K562 (cell line): ENCODE data around the gene GEMIN4. TPM values are rescaled to one million over a fixed set of nuclear protein-coding genes. Genes with fewer than 3 reads are reported as not detected.
"Not testable (repeated sequence)": the region's sequence is repeated elsewhere in the genome, so short reads cannot be mapped to it uniquely, and the experiment has no call there.

Source experiments
- ATAC-seq: fragments of 200-7000 bp; cut with Tn5 transposase; 3 replicates; pipeline ENCODE4 v1.9.1; 2020; ENCODE audit warnings: moderate library complexity
- BruUV-seq: library from RNA; stranded (reverse); fragments of 400-500 nt; replicated peaks from 2 replicates; lab custom pipeline; 2021; lab: Mats Ljungman, UMichigan
- CTCF ChIA-PET: fragments of 300-600 bp; formaldehyde crosslinking; extraction: SDS; loops from one replicate; lab custom pipeline; 2021; ENCODE audit warnings: low intra/inter-chr PET ratio; lab: Yijun Ruan, JAX
- POLR2A ChIA-PET: fragments of 300-600, 350-650 bp; sonication (Branson Sonifier 250); formaldehyde crosslinking; extraction: SDS; loops from one replicate; lab custom pipeline; 2021; ENCODE audit warnings: antibody characterized with exemption, inconsistent platforms; lab: Yijun Ruan, JAX
- DNase-seq, 4 experiments: peaks; one replicate each; pipeline versions ENCODE4 v3.0.0 to v3.0.0-alpha.2; 2011 to 2018; ENCODE audit warnings: low spot score in 3 of 4, mixed read lengths in 3 of 4; ENCODE audit errors: extremely low read depth in 1 of 4
- FAIRE-seq: peaks from 2 replicates; lab custom pipeline; 2011; peaks lifted over from hg19 to GRCh38; lab: Jason Lieb, UNC
- H2AFZ ChIP-seq: 2 replicates; pipeline ENCODE4 v1.6.0; 2011; ENCODE audit warnings: low read depth, low read length, control low read depth, inconsistent platforms
- H3K27ac ChIP-seq: fragments of 200-600 bp; 3 replicates; pipeline ENCODE4 v1.8.0; 2011; ENCODE audit warnings: low read depth, mild to moderate bottlenecking, control low read depth, inconsistent platforms, low read length, moderate library complexity, mixed read lengths; ENCODE audit errors: extremely low read depth
- H3K27me3 ChIP-seq, 2 experiments: fragments of 300-600 bp in 1 of 2; 2 replicates in 1 of 2; 3 replicates in 1 of 2; pipeline versions ENCODE4 v1.6.0 to v1.8.0; 2011; ENCODE audit warnings: inconsistent platforms in 2 of 2, low read length in 2 of 2, mild to moderate bottlenecking in 1 of 2, mixed read lengths in 1 of 2, moderate library complexity in 1 of 2; ENCODE audit not compliant: control insufficient read depth in 2 of 2, insufficient read depth in 2 of 2
- H3K36me3 ChIP-seq: fragments of 300-600 bp; 3 replicates; pipeline ENCODE4 v1.8.0; 2011; ENCODE audit warnings: mild to moderate bottlenecking, low read length, inconsistent platforms; ENCODE audit not compliant: control insufficient read depth, insufficient read depth
- H3K4me1 ChIP-seq, 2 experiments: fragments of 200-600 bp in 1 of 2; replicated peaks in 1 of 2; 2 replicates in 1 of 2; 3 replicates in 1 of 2; pipeline versions ENCODE4 v1.5.1 to v1.8.0; 2011; ENCODE audit warnings: inconsistent platforms in 2 of 2, low read length in 2 of 2, mild to moderate bottlenecking in 1 of 2, mixed read lengths in 1 of 2, moderate library complexity in 1 of 2; ENCODE audit not compliant: control insufficient read depth in 2 of 2, insufficient read depth in 2 of 2
- H3K4me2 ChIP-seq: 2 replicates; pipeline ENCODE4 v1.6.1; 2011; ENCODE audit warnings: low read length, control low read depth, inconsistent platforms, mixed read lengths; ENCODE audit not compliant: insufficient read depth
- H3K4me3 ChIP-seq: fragments of 200-600 bp; sonication (generic), shearing (Covaris generic); 2 replicates; pipeline ENCODE4 v1.5.1; 2016; ENCODE audit warnings: control low read depth, inconsistent platforms
- H3K79me2 ChIP-seq: fragments of 200-600 bp; 3 replicates; pipeline ENCODE4 v1.8.0; 2011; ENCODE audit warnings: low read length, inconsistent platforms; ENCODE audit not compliant: control insufficient read depth, insufficient read depth
- H3K9ac ChIP-seq, 2 experiments: 2 replicates each; pipeline versions ENCODE4 v1.6.0 to v1.6.1; 2011; ENCODE audit warnings: low read depth in 2 of 2, low read length in 2 of 2, control low read depth in 1 of 2, inconsistent platforms in 1 of 2, mild to moderate bottlenecking in 1 of 2, mixed read lengths in 1 of 2; ENCODE audit not compliant: insufficient read depth in 1 of 2
- H3K9me1 ChIP-seq: one replicate; pipeline ENCODE4 v1.6.0; 2011; ENCODE audit warnings: inconsistent platforms, mild to moderate bottlenecking, low read length, moderate library complexity; ENCODE audit not compliant: control insufficient read depth, insufficient read depth
- H3K9me3 ChIP-seq: replicated peaks from 2 replicates; pipeline ENCODE4 v1.5.1; 2011; ENCODE audit warnings: low read depth, low read length, inconsistent platforms; ENCODE audit not compliant: control insufficient read depth, insufficient read depth
- H4K20me1 ChIP-seq: replicated peaks from 2 replicates; pipeline ENCODE4 v1.6.1; 2011; ENCODE audit warnings: low read length, inconsistent platforms, mixed read lengths; ENCODE audit not compliant: control insufficient read depth, insufficient read depth
- BRF1 ChIP-seq: IDR thresholded peaks from 3 replicates; pipeline ENCODE4 v1.6.1; 2011; ENCODE audit warnings: borderline replicate concordance, mild to moderate bottlenecking; ENCODE audit not compliant: insufficient read length; ENCODE audit errors: extremely low read depth
- DDX20 ChIP-seq: fragments of 450-650 bp; IDR thresholded peaks from 2 replicates; pipeline ENCODE4 v1.6.1; 2016; ENCODE audit warnings: missing genetic modification characterization, low read depth, mild to moderate bottlenecking, missing compliant biosample characterization, moderate library complexity
- IRF9 ChIP-seq: fragments of 450-650 bp; IDR thresholded peaks from 2 replicates; pipeline ENCODE4 v1.6.1; 2016; ENCODE audit warnings: missing biosample characterization, missing genetic modification characterization
- MAZ ChIP-seq, 2 experiments: fragments of 450-650 bp in 1 of 2; sonication (generic) in 1 of 2; formaldehyde crosslinking; IDR thresholded peaks in 1 of 2; conservative IDR thresholded peaks in 1 of 2; 2 replicates each; pipeline versions ENCODE4 v1.4.0 to v1.5.0; 2020; ENCODE audit warnings: mild to moderate bottlenecking in 1 of 2, missing genetic modification reagents in 1 of 2
- ZNF699 ChIP-seq: fragments of 250-450 bp; sonication (Bioruptor Pico); IDR thresholded peaks from 2 replicates; pipeline ENCODE4 v1.8.0; 2021; ENCODE audit warnings: mild to moderate bottlenecking, moderate library complexity; ENCODE audit not compliant: insufficient replicate concordance
- WGBS: fragments of 100-300 bp; shearing (Covaris generic); methylation state at CpG from one replicate; pipeline ENCODE4 v1.1.6; 2016; ENCODE audit warnings: low coverage, mixed read lengths; ENCODE audit not compliant: insufficient coverage; ENCODE audit errors: missing lambda C conversion rate; 5-methylcytosine and 5-hydroxymethylcytosine counted together
- in situ Hi-C: fragments of 300-500 bp; cut with MboI; formaldehyde crosslinking; loops from 4 replicates; pipeline ENCODE4 v1.15.0; 2018; ENCODE audit warnings: inconsistent platforms, mixed read lengths
- intact Hi-C: fragments of 100-400 bp; cut with micrococcal nuclease; formaldehyde crosslinking; loops from 2 replicates; pipeline ENCODE4 v1.14.2; 2022
- polyA plus RNA-seq, 8 experiments: library from polyadenylated mRNA; depleted of rRNA in 4 of 8; stranded (reverse) in 5 of 8; unstranded in 3 of 8; fragments of >200 nt; fragmentation: Nextera tagmentation in 2 of 8; fragmentation: Illumina TruSeq in 1 of 8; extraction: Ambion mirVana in 2 of 8; extraction: Trizol in 1 of 8; gene quantifications; 2 replicates each; pipeline versions ENCODE4 v1.2.1 to v1.2.3, GENCODE V29; 2011 to 2014; ENCODE audit warnings: inconsistent platforms in 1 of 8, missing spikeins in 1 of 8
- total RNA-seq, 7 experiments: library from RNA; depleted of rRNA in 6 of 7; stranded (reverse); fragments of >200 nt in 6 of 7; fragmentation: Illumina TruSeq in 2 of 7; extraction: Trizol in 2 of 7; gene quantifications; 2 replicates each; pipeline versions ENCODE4 v1.2.1 to v1.2.3, GENCODE V29; 2011 to 2021; ENCODE audit warnings: low replicate concordance in 1 of 7

Gene GEMIN4
- total and polyA plus RNA-seq, 9 of the 15 experiments (the other 6 are each of a cell fraction or from before 2014, with no cell fraction given) = 1.8 to 42.5 (median 10.8) TPM

GRCh38 chr17:787641-788221, 35.7 kb upstream of the GEMIN4 start:
- no peak for DNase-seq
- ChIA-PET POLR2A (no interaction called here), CTCF (no interaction called here)
- ATAC-seq = no peak
- Histone ChIP-seq H3K9me1 (no peaks in the 10 kb centered on the region), H3K27me3 (no peaks in the 10 kb centered on the region), H3K79me2 (peaks cover 24% of the 10 kb centered on the region), H3K36me3 (peaks cover 75% of the 10 kb centered on the region; the same call in 2 of the 3 replicates), H3K27ac (no peak overlapping the region), H4K20me1 (no peaks in the 10 kb centered on the region), H3K4me3 (no peak overlapping the region), H3K9ac (no peak overlapping the region), H3K4me1 (peaks cover 7 to 9% of the 10 kb centered on the region in 2 experiments; a peak in 3 of 5 replicates), H2AFZ (no peak overlapping the region), H3K9me3 (no peaks in the 10 kb centered on the region), H3K4me2 (no peak overlapping the region)
- whole genome bisulfite sequencing = 98% methylated on average over 9 of the region's 12 CpGs
- no peak for TF ChIP-seq IRF9
- TF ChIP-seq ZNF699 (CRISPR knock-in tag) = no peak
- no peak for TF ChIP-seq DDX20 (tag)
- no peak for TF ChIP-seq MAZ (CRISPR knock-in tag; conservative IDR thresholded peaks at IDR 0.05 in 1 of 2, IDR thresholded peaks at IDR 0.05 in 1 of 2)
- TF ChIP-seq BRF1 = no peak
- BruUV-seq = no TSS peak
- FAIRE-seq = no peak
- in situ Hi-C loops (loop anchor here (5.0 kb wide), 1 partner anchor 200 kb away; no protein-coding TSS in a partner anchor), intact Hi-C loops (no loop called here)

- H3K4me2 ChIP-seq, H3K4me1 ChIP-seq, H4K20me1 ChIP-seq, H3K9me1 ChIP-seq, DNase-seq, H3K27me3 ChIP-seq, H3K27ac ChIP-seq, H3K4me3 ChIP-seq, FAIRE-seq, BruUV-seq, H3K9me3 ChIP-seq, H2AFZ ChIP-seq, CTCF ChIA-PET, intact Hi-C loops, ATAC-seq, H3K9ac ChIP-seq: not testable (repeated sequence)
- POLR2A ChIA-PET = interaction anchor here (1.9 kb wide), 1 partner anchor 12 kb away, joined by 5 read pairs; no protein-coding TSS in a partner anchor
- WGBS = 94% methylated on average over 6 of the region's 7 CpGs
- in situ Hi-C loops = loop anchor here (5.0 kb wide), 1 partner anchor 201 kb away; no protein-coding TSS in a partner anchor
- H3K36me3 ChIP-seq = peaks cover 57% of the 10 kb centered on the region; the same call in 2 of the 3 replicates
- H3K79me2 ChIP-seq = peaks cover 42% of the 10 kb centered on the region
These were observed 33.8 kb upstream of the GEMIN4 start for GRCh38 chr17:785901-786300.
